WTC11 (cell line): ENCODE results near the gene ELMO3. TPM values are rescaled to one million over a fixed set of nuclear protein-coding genes. Genes with fewer than 3 reads are reported as not detected.
A peak's percentile ranks its signal among the peaks of the same experiment; 100 is the strongest.

Experiments used
- ATAC-seq: fragments of 200-7000 bp; cut with Tn5 transposase; 2 replicates; pipeline ENCODE4 v1.10.0; 2021; ENCODE audit warnings: mild to moderate bottlenecking, moderate library complexity
- CTCF ChIA-PET: fragments of 300-600 bp; sonication (Branson Sonifier 250); formaldehyde crosslinking; loops from one replicate; lab custom pipeline; 2021; ENCODE audit warnings: antibody characterized with exemption; lab: Charles Lee
- POLR2A ChIA-PET: fragments of 350-600 bp; sonication (Branson Sonifier 250); formaldehyde crosslinking; loops from one replicate; lab custom pipeline; 2021; ENCODE audit warnings: antibody characterized with exemption; lab: Charles Lee
- DNase-seq: peaks from one replicate; pipeline ENCODE4 v3.0.0; 2021; ENCODE audit warnings: low spot score
- H3K27ac Mint-ChIP-seq: 2 replicates; pipeline ENCODE4 v1.8.0; 2021; ENCODE audit warnings: mixed read lengths
- H3K27me3 Mint-ChIP-seq: 2 replicates; pipeline ENCODE4 v1.8.0; 2021; ENCODE audit warnings: low read depth, mild to moderate bottlenecking, moderate library complexity, mixed read lengths
- H3K36me3 Mint-ChIP-seq: 2 replicates; pipeline ENCODE4 v1.8.0; 2021; ENCODE audit warnings: mixed read lengths
- H3K4me1 Mint-ChIP-seq: 2 replicates; pipeline ENCODE4 v1.8.0; 2022; ENCODE audit warnings: mixed read lengths
- H3K4me3 Mint-ChIP-seq: 2 replicates; pipeline ENCODE4 v1.8.0; 2021; ENCODE audit warnings: mild to moderate bottlenecking, moderate library complexity, mixed read lengths
- H3K9me3 Mint-ChIP-seq: 2 replicates; pipeline ENCODE4 v1.8.0; 2021; ENCODE audit warnings: mixed read lengths
- ATF1 ChIP-seq: sonication (generic); formaldehyde crosslinking; IDR thresholded peaks from 2 replicates; pipeline ENCODE4 v1.8.1; 2023; ENCODE audit warnings: mild to moderate bottlenecking, moderate library complexity, missing genetic modification reagents
- ELF4 ChIP-seq: sonication (generic); formaldehyde crosslinking; IDR thresholded peaks from 2 replicates; pipeline ENCODE4 v1.8.1; 2022; ENCODE audit warnings: low read depth, mild to moderate bottlenecking, moderate library complexity, missing genetic modification reagents
- EMX1 ChIP-seq: fragments of 250-450 bp; sonication (Bioruptor Pico); IDR thresholded peaks from 2 replicates; pipeline ENCODE4 v1.8.0; 2021; ENCODE audit warnings: mild to moderate bottlenecking
- ETV6 ChIP-seq: sonication (generic); formaldehyde crosslinking; IDR thresholded peaks from 2 replicates; pipeline ENCODE4 v1.8.1; 2022; ENCODE audit warnings: mild to moderate bottlenecking, missing genetic modification reagents
- FOXK1 ChIP-seq: sonication (generic); formaldehyde crosslinking; IDR thresholded peaks from 2 replicates; pipeline ENCODE4 v1.8.0; 2022; ENCODE audit warnings: mild to moderate bottlenecking, moderate library complexity, missing genetic modification reagents
- GABPB1 ChIP-seq: sonication (generic); formaldehyde crosslinking; IDR thresholded peaks from 2 replicates; pipeline ENCODE4 v1.8.1; 2023; ENCODE audit warnings: mild to moderate bottlenecking, missing genetic modification reagents
- HMGA2 ChIP-seq: fragments of 250-450 bp; sonication (Bioruptor Pico); IDR thresholded peaks from 2 replicates; pipeline ENCODE4 v1.4.0; 2021; ENCODE audit warnings: mild to moderate bottlenecking, moderate library complexity
- MYBL2 ChIP-seq: sonication (generic); formaldehyde crosslinking; IDR thresholded peaks from 2 replicates; pipeline ENCODE4 v1.8.1; 2023; ENCODE audit warnings: mild to moderate bottlenecking, moderate library complexity, missing genetic modification reagents
- NFYB ChIP-seq: sonication (generic); formaldehyde crosslinking; conservative IDR thresholded peaks from 2 replicates; pipeline ENCODE4 v1.8.0; 2022; ENCODE audit warnings: low read depth, missing genetic modification reagents
- OVOL2 ChIP-seq: fragments of 250-450 bp; sonication (Bioruptor Pico); IDR thresholded peaks from 2 replicates; pipeline ENCODE4 v1.9.0; 2021; ENCODE audit warnings: mild to moderate bottlenecking, borderline replicate concordance
- PRRX2 ChIP-seq: fragments of 250-450 bp; sonication (Bioruptor Pico); IDR thresholded peaks from 2 replicates; pipeline ENCODE4 v1.8.0; 2021; ENCODE audit warnings: mild to moderate bottlenecking
- RORB ChIP-seq: fragments of 250-450 bp; sonication (Bioruptor Pico); IDR thresholded peaks from 2 replicates; pipeline ENCODE4 v1.9.0; 2021; ENCODE audit warnings: mild to moderate bottlenecking
- SMAD4 ChIP-seq: sonication (generic); formaldehyde crosslinking; IDR thresholded peaks from 2 replicates; pipeline ENCODE4 v1.8.0; 2022; ENCODE audit warnings: mild to moderate bottlenecking, missing genetic modification reagents
- USF1 ChIP-seq: sonication (generic); formaldehyde crosslinking; IDR thresholded peaks from 2 replicates; pipeline ENCODE4 v1.8.0; 2022; ENCODE audit warnings: mild to moderate bottlenecking, missing genetic modification reagents
- ZBTB21 ChIP-seq: sonication (generic); formaldehyde crosslinking; IDR thresholded peaks from 2 replicates; pipeline ENCODE4 v1.8.1; 2023; ENCODE audit warnings: mild to moderate bottlenecking, missing genetic modification reagents, borderline replicate concordance
- ZMAT4 ChIP-seq: fragments of 250-450 bp; sonication (Bioruptor Pico); IDR thresholded peaks from 2 replicates; pipeline ENCODE4 v1.9.0; 2021; ENCODE audit warnings: mild to moderate bottlenecking
- ZNF317 ChIP-seq: sonication (generic); formaldehyde crosslinking; IDR thresholded peaks from 2 replicates; pipeline ENCODE4 v1.8.1; 2023; ENCODE audit warnings: low read depth, mild to moderate bottlenecking, moderate library complexity, missing genetic modification reagents, borderline replicate concordance
- ZNF416 ChIP-seq: fragments of 250-450 bp; sonication (Bioruptor Pico); IDR thresholded peaks from 2 replicates; pipeline ENCODE4 v1.9.0; 2021; ENCODE audit warnings: mild to moderate bottlenecking, inconsistent platforms
- ZSCAN18 ChIP-seq: fragments of 250-450 bp; sonication (Bioruptor Pico); IDR thresholded peaks from 2 replicates; pipeline ENCODE4 v2.1.2; 2022; ENCODE audit warnings: mild to moderate bottlenecking, moderate library complexity
- total RNA-seq: library from RNA; stranded (reverse); gene quantifications from 3 replicates; pipeline ENCODE4 v1.2.3, GENCODE V29; 2021
- TF ChIP-seq, protein P1 (sequence below): sonication (generic); formaldehyde crosslinking; IDR thresholded peaks from 2 replicates; pipeline ENCODE4 v1.8.1; 2022; ENCODE audit warnings: low read depth, mild to moderate bottlenecking, moderate library complexity, missing genetic modification reagents, borderline replicate concordance
- TF ChIP-seq, protein P2 (sequence below): fragments of 250-450 bp; sonication (Bioruptor Pico); IDR thresholded peaks from 2 replicates; pipeline ENCODE4 v1.9.0; 2021; ENCODE audit warnings: moderate library complexity, mild to moderate bottlenecking, inconsistent platforms, borderline replicate concordance
- TF ChIP-seq, protein P3 (sequence below): sonication (generic); formaldehyde crosslinking; IDR thresholded peaks from 2 replicates; pipeline ENCODE4 v1.8.0; 2022; ENCODE audit warnings: mild to moderate bottlenecking, missing genetic modification reagents
- TF ChIP-seq, protein P4 (sequence below): sonication (generic); formaldehyde crosslinking; IDR thresholded peaks from 2 replicates; pipeline ENCODE4 v1.8.0; 2022; ENCODE audit warnings: missing genetic modification reagents
- TF ChIP-seq, protein P5 (sequence below): fragments of 250-450 bp; sonication (Bioruptor Pico); IDR thresholded peaks from 2 replicates; pipeline ENCODE4 v1.8.0; 2021; ENCODE audit warnings: mild to moderate bottlenecking

Gene ELMO3
- total RNA-seq, 1 experiment from 2014 or later: 13.6 TPM

DNA sequence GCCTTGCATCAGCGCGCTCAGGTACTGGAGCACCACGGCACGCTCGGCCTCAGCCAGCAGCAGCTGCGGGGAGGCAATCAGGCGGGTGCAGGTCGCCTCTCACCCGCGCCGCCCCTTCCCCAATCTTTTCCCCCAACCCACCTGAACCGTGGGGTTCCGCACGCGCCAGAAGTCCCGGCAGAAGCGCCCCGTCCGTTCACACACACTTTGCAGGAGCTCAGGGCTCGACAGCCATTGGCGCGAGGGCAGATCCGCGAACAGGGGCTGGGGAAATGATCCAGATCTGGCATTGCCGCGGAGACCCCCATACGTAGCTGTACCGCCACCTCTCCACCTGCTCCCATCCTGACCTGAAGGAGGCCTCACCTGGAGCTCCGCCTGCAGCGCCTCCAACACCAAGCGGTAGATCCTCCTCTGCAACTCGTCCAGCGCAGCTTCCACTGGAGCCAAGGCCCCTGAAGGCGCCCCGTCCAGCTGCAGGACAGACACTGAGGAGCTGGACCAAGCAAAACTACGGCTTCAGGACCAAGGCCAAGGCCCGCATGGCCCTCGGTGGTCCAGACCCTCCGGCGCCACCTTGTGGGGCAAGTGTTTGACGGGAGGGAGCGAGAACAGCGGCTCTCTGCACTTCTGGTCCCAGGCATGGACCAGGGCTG lies 13.8 kb upstream of the ELMO3 start:
- ATAC-seq (peak; percentile 50), DNase-seq (peak; percentile 98)
- ChIA-PET POLR2A (interaction anchor here (1.2 to 2.1 kb wide), 5 partner anchors 10 to 34 kb away, joined by 3 to 8 read pairs (median 6); partner anchors contain the start of genes B3GNT9 and NOL3), CTCF (interaction anchor here (0.5 to 4.4 kb wide), 38 partner anchors 10 to 355 kb away, joined by 3 to 88 read pairs (median 4); partner anchors contain the start of genes B3GNT9, CES3, ELMO3 and FBXL8)
- H3K27ac Mint-ChIP-seq: no peak overlapping the region
- H3K27me3 Mint-ChIP-seq: peaks cover 29% of the 10 kb centered on the region
- no peaks in the 10 kb centered on the region for H3K36me3 Mint-ChIP-seq
- H3K4me3 Mint-ChIP-seq: peak overlapping the region; percentile 82
- H3K4me1 Mint-ChIP-seq: peaks cover 19% of the 10 kb centered on the region
- H3K9me3 Mint-ChIP-seq: no peaks in the 10 kb centered on the region
- TF ChIP-seq ZSCAN18 (CRISPR knock-in tag): no peak
- TF ChIP-seq ZNF416: no peak
- peak; percentile 51 for TF ChIP-seq GABPB1 (CRISPR knock-in tag)
- TF ChIP-seq, protein P1, sequence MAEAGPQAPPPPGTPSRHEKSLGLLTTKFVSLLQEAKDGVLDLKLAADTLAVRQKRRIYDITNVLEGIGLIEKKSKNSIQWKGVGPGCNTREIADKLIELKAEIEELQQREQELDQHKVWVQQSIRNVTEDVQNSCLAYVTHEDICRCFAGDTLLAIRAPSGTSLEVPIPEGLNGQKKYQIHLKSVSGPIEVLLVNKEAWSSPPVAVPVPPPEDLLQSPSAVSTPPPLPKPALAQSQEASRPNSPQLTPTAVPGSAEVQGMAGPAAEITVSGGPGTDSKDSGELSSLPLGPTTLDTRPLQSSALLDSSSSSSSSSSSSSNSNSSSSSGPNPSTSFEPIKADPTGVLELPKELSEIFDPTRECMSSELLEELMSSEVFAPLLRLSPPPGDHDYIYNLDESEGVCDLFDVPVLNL (CRISPR knock-in tag): no peak
- TF ChIP-seq EMX1 (CRISPR knock-in tag): no peak; the same call in 1 of the 2 replicates
- peak; percentile 66; the same call in 1 of the 2 replicates for TF ChIP-seq USF1 (CRISPR knock-in tag)
- TF ChIP-seq RORB (CRISPR knock-in tag): no peak
- no peak for TF ChIP-seq ZNF317 (CRISPR knock-in tag)
- TF ChIP-seq, protein P2, sequence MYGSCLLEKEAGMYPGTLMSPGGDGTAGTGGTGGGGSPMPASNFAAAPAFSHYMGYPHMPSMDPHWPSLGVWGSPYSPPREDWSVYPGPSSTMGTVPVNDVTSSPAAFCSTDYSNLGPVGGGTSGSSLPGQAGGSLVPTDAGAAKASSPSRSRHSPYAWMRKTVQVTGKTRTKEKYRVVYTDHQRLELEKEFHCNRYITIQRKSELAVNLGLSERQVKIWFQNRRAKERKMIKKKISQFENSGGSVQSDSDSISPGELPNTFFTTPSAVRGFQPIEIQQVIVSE (CRISPR knock-in tag): no peak
- TF ChIP-seq ATF1 (CRISPR knock-in tag): peak; percentile 89; the same call in 1 of the 2 replicates
- TF ChIP-seq, protein P3, sequence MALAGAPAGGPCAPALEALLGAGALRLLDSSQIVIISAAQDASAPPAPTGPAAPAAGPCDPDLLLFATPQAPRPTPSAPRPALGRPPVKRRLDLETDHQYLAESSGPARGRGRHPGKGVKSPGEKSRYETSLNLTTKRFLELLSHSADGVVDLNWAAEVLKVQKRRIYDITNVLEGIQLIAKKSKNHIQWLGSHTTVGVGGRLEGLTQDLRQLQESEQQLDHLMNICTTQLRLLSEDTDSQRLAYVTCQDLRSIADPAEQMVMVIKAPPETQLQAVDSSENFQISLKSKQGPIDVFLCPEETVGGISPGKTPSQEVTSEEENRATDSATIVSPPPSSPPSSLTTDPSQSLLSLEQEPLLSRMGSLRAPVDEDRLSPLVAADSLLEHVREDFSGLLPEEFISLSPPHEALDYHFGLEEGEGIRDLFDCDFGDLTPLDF (CRISPR knock-in tag): no peak; the same call in 1 of the 2 replicates
- no peak for TF ChIP-seq ELF4 (CRISPR knock-in tag)
- TF ChIP-seq ZMAT4 (CRISPR knock-in tag): no peak
- TF ChIP-seq NFYB: no peak
- TF ChIP-seq ZBTB21 (CRISPR knock-in tag): no peak
- peak; percentile 86; the same call in 1 of the 2 replicates for TF ChIP-seq FOXK1
- no peak for TF ChIP-seq HMGA2 (CRISPR knock-in tag)
- no peak for TF ChIP-seq OVOL2
- TF ChIP-seq, protein P4, sequence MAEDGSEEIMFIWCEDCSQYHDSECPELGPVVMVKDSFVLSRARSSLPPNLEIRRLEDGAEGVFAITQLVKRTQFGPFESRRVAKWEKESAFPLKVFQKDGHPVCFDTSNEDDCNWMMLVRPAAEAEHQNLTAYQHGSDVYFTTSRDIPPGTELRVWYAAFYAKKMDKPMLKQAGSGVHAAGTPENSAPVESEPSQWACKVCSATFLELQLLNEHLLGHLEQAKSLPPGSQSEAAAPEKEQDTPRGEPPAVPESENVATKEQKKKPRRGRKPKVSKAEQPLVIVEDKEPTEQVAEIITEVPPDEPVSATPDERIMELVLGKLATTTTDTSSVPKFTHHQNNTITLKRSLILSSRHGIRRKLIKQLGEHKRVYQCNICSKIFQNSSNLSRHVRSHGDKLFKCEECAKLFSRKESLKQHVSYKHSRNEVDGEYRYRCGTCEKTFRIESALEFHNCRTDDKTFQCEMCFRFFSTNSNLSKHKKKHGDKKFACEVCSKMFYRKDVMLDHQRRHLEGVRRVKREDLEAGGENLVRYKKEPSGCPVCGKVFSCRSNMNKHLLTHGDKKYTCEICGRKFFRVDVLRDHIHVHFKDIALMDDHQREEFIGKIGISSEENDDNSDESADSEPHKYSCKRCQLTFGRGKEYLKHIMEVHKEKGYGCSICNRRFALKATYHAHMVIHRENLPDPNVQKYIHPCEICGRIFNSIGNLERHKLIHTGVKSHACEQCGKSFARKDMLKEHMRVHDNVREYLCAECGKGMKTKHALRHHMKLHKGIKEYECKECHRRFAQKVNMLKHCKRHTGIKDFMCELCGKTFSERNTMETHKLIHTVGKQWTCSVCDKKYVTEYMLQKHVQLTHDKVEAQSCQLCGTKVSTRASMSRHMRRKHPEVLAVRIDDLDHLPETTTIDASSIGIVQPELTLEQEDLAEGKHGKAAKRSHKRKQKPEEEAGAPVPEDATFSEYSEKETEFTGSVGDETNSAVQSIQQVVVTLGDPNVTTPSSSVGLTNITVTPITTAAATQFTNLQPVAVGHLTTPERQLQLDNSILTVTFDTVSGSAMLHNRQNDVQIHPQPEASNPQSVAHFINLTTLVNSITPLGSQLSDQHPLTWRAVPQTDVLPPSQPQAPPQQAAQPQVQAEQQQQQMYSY (CRISPR knock-in tag): peak; percentile 81
- peak; percentile 83; the same call in 1 of the 2 replicates for TF ChIP-seq PRRX2 (CRISPR knock-in tag)
- TF ChIP-seq, protein P5, sequence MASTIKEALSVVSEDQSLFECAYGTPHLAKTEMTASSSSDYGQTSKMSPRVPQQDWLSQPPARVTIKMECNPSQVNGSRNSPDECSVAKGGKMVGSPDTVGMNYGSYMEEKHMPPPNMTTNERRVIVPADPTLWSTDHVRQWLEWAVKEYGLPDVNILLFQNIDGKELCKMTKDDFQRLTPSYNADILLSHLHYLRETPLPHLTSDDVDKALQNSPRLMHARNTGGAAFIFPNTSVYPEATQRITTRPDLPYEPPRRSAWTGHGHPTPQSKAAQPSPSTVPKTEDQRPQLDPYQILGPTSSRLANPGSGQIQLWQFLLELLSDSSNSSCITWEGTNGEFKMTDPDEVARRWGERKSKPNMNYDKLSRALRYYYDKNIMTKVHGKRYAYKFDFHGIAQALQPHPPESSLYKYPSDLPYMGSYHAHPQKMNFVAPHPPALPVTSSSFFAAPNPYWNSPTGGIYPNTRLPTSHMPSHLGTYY: peak; percentile 86
- TF ChIP-seq ETV6 (CRISPR knock-in tag): peak; percentile 85
- TF ChIP-seq MYBL2 (CRISPR knock-in tag): no peak
- TF ChIP-seq SMAD4 (CRISPR knock-in tag): no peak; the same call in 1 of the 2 replicates
